H9 (cell line): Measurements from ENCODE around the gene MYO7A. TPM values are rescaled to one million over a fixed set of nuclear protein-coding genes. Genes with fewer than 3 reads are reported as not detected.

ENCODE experiments used
- DNase-seq: peaks from one replicate; pipeline ENCODE4 v3.0.0-alpha.2; 2017
- H2AFZ ChIP-seq: one replicate; pipeline ENCODE4 v1.6.1; 2013; ENCODE audit warnings: mild to moderate bottlenecking, low read length, control low read depth, moderate library complexity
- H2AK5ac ChIP-seq: 2 replicates; pipeline ENCODE4 v1.6.1; 2013; ENCODE audit warnings: low read length, control low read depth, mixed read lengths; ENCODE audit not compliant: insufficient read length
- H2BK120ac ChIP-seq: one replicate; pipeline ENCODE4 v1.6.1; 2013; ENCODE audit warnings: low read depth, mild to moderate bottlenecking, low read length, control low read depth, inconsistent platforms; ENCODE audit not compliant: poor library complexity, severe bottlenecking
- H2BK12ac ChIP-seq: 2 replicates; pipeline ENCODE4 v1.6.1; 2013; ENCODE audit warnings: low read length, control low read depth, mixed read lengths, low read depth; ENCODE audit not compliant: insufficient read length
- H2BK15ac ChIP-seq: 2 replicates; pipeline ENCODE4 v1.6.1; 2013; ENCODE audit warnings: low read depth, low read length, control low read depth
- H2BK20ac ChIP-seq: one replicate; pipeline ENCODE4 v1.6.1; 2013; ENCODE audit warnings: low read depth, mild to moderate bottlenecking, low read length, control low read depth, inconsistent platforms; ENCODE audit not compliant: poor library complexity, severe bottlenecking
- H2BK5ac ChIP-seq: 2 replicates; pipeline ENCODE4 v1.6.1; 2013; ENCODE audit warnings: low read length, control low read depth, mixed read lengths; ENCODE audit not compliant: insufficient read length
- H3K14ac ChIP-seq: 2 replicates; pipeline ENCODE4 v1.6.1; 2013; ENCODE audit warnings: low read length, control low read depth; ENCODE audit not compliant: insufficient read depth
- H3K18ac ChIP-seq: 2 replicates; pipeline ENCODE4 v1.6.1; 2013; ENCODE audit warnings: low read depth, mild to moderate bottlenecking, mixed read lengths, low read length, control low read depth; ENCODE audit not compliant: insufficient read length
- H3K23ac ChIP-seq: 2 replicates; pipeline ENCODE4 v1.6.1; 2013; ENCODE audit warnings: low read length, control low read depth, mixed read lengths, low read depth; ENCODE audit not compliant: insufficient read length
- H3K23me2 ChIP-seq: 2 replicates; pipeline ENCODE4 v1.6.1; 2013; ENCODE audit warnings: low read depth, mild to moderate bottlenecking, mixed read lengths, low read length, control low read depth; ENCODE audit not compliant: insufficient read length, poor library complexity, severe bottlenecking
- H3K27ac ChIP-seq: 2 replicates; pipeline ENCODE4 v1.5.1; 2013; ENCODE audit warnings: low read length, control low read depth, mixed read lengths, low read depth; ENCODE audit not compliant: insufficient read length
- H3K27me3 ChIP-seq: 2 replicates; pipeline ENCODE4 v1.6.1; 2013; ENCODE audit warnings: low read length, control low read depth, inconsistent platforms; ENCODE audit not compliant: insufficient read depth
- H3K4ac ChIP-seq: 2 replicates; pipeline ENCODE4 v1.6.1; 2013; ENCODE audit warnings: low read depth, mild to moderate bottlenecking, control low read depth, inconsistent platforms, low read length, moderate library complexity
- H3K4me1 ChIP-seq: 2 replicates; pipeline ENCODE4 v1.6.1; 2013; ENCODE audit warnings: low read length, control low read depth, inconsistent platforms; ENCODE audit not compliant: insufficient read depth
- H3K4me2 ChIP-seq: 2 replicates; pipeline ENCODE4 v1.6.1; 2013; ENCODE audit warnings: low read length, control low read depth, mixed read lengths; ENCODE audit not compliant: insufficient read length, insufficient read depth
- H3K56ac ChIP-seq: 2 replicates; pipeline ENCODE4 v1.6.1; 2013; ENCODE audit warnings: low read depth, mild to moderate bottlenecking, mixed read lengths, low read length, control low read depth; ENCODE audit not compliant: insufficient read length
- H3K79me1 ChIP-seq: 2 replicates; pipeline ENCODE4 v1.6.1; 2013; ENCODE audit warnings: low read depth, mild to moderate bottlenecking, moderate library complexity, low read length, control low read depth, inconsistent platforms; ENCODE audit not compliant: insufficient read depth, poor library complexity, severe bottlenecking
- H3K79me2 ChIP-seq: 2 replicates; pipeline ENCODE4 v1.6.1; 2013; ENCODE audit warnings: low read length, control low read depth, inconsistent platforms; ENCODE audit not compliant: insufficient read depth
- H3K9ac ChIP-seq: 2 replicates; pipeline ENCODE4 v1.6.1; 2013; ENCODE audit warnings: low read length, control low read depth, mixed read lengths; ENCODE audit not compliant: insufficient read length; ENCODE audit errors: extremely low read depth
- H3K9me3 ChIP-seq: one replicate; pipeline ENCODE4 v1.6.1; 2013; ENCODE audit warnings: low read depth, low read length, inconsistent platforms; ENCODE audit not compliant: control insufficient read depth
- H3T11ph ChIP-seq: one replicate; pipeline ENCODE4 v1.6.1; 2013; ENCODE audit warnings: mild to moderate bottlenecking, low read length, control low read depth, inconsistent platforms
- H4K20me1 ChIP-seq: one replicate; pipeline ENCODE4 v1.6.1; 2013; ENCODE audit not compliant: control insufficient read depth, insufficient read length, insufficient read depth
- H4K5ac ChIP-seq: 2 replicates; pipeline ENCODE4 v1.6.1; 2013; ENCODE audit warnings: low read depth, mild to moderate bottlenecking, mixed read lengths, low read length, control low read depth; ENCODE audit not compliant: insufficient read length
- H4K8ac ChIP-seq: replicated peaks from 2 replicates; pipeline ENCODE4 v1.6.1; 2013; ENCODE audit warnings: low read length, control low read depth, mixed read lengths, low read depth; ENCODE audit not compliant: insufficient read length
- H4K91ac ChIP-seq: 2 replicates; pipeline ENCODE4 v1.6.1; 2013; ENCODE audit warnings: low read depth, mild to moderate bottlenecking, moderate library complexity, mixed read lengths, low read length, control low read depth; ENCODE audit not compliant: insufficient read length
- H3K27ac Mint-ChIP-seq, 3 experiments: 2 replicates in 2 of 3; 3 replicates in 1 of 3; pipeline ENCODE4 v1.8.0; 2020 to 2021; ENCODE audit warnings: mixed read lengths in 3 of 3, mild to moderate bottlenecking in 1 of 3, moderate library complexity in 1 of 3
- H3K27me3 Mint-ChIP-seq: 2 replicates; pipeline ENCODE4 v1.8.0; 2021; ENCODE audit warnings: low read depth, mild to moderate bottlenecking, moderate library complexity, mixed read lengths
- H3K36me3 Mint-ChIP-seq, 3 experiments: 2 replicates in 2 of 3; 3 replicates in 1 of 3; pipeline ENCODE4 v1.8.0; 2020 to 2021; ENCODE audit warnings: low read depth in 3 of 3, mixed read lengths in 3 of 3; ENCODE audit not compliant: insufficient read depth in 1 of 3
- H3K4me1 Mint-ChIP-seq, 2 experiments: 2 replicates each; pipeline ENCODE4 v1.8.0; 2020; ENCODE audit warnings: mixed read lengths in 2 of 2
- H3K4me3 Mint-ChIP-seq, 2 experiments: 2 replicates in 1 of 2; 3 replicates in 1 of 2; pipeline ENCODE4 v1.8.0; 2020 to 2021; ENCODE audit warnings: mild to moderate bottlenecking in 2 of 2, mixed read lengths in 2 of 2, moderate library complexity in 1 of 2
- H3K9me3 Mint-ChIP-seq, 2 experiments: 2 replicates in 1 of 2; 3 replicates in 1 of 2; pipeline ENCODE4 v1.8.0; 2020; ENCODE audit warnings: mild to moderate bottlenecking in 2 of 2, mixed read lengths in 2 of 2, moderate library complexity in 1 of 2
- CTCF ChIP-seq: fragments of 200-600 bp; sonication (generic); conservative IDR thresholded peaks from 3 replicates; pipeline ENCODE4 v1.8.0; 2021; ENCODE audit warnings: antibody characterized with exemption, mild to moderate bottlenecking
- WGBS: extraction: QIAGEN DNeasy Blood & Tissue Kit; methylation state at CpG from one replicate; pipeline ENCODE4 v1.1.7; 2013; ENCODE audit warnings: missing lambda C conversion rate, low lambda C conversion rate, mixed read lengths; ENCODE audit not compliant: insufficient read length; ENCODE audit errors: extremely low coverage; 5-methylcytosine and 5-hydroxymethylcytosine counted together
- total RNA-seq: library from RNA; stranded (reverse); gene quantifications from 2 replicates; pipeline ENCODE4 v1.2.1, GENCODE V29; 2021

The MYO7A gene
- total RNA-seq, 1 experiment from 2014 or later, result 1.6 TPM

GRCh38 chr11:77189588-77190210, 61.7 kb downstream of the MYO7A start:
- Histone ChIP-seq H4K8ac (no peak overlapping the region), H2BK20ac (no peak overlapping the region), H3T11ph (no peak overlapping the region), H3K4ac (no peak overlapping the region), H3K27ac (no peak overlapping the region), H3K79me2 (no peaks in the 10 kb centered on the region), H3K56ac (no peak overlapping the region), H2AFZ (no peak overlapping the region), H4K5ac (no peak overlapping the region), H3K4me2 (no peak overlapping the region), H3K23ac (no peak overlapping the region), H3K23me2 (no peaks in the 10 kb centered on the region), H3K14ac (no peak overlapping the region), H3K4me1 (peaks cover 2% of the 10 kb centered on the region; the same call in 1 of the 2 replicates), H2BK15ac (no peak overlapping the region), H2AK5ac (no peak overlapping the region), H3K79me1 (no peaks in the 10 kb centered on the region), H2BK120ac (no peak overlapping the region), H3K27me3 (no peaks in the 10 kb centered on the region), H4K91ac (no peak overlapping the region), H2BK5ac (no peak overlapping the region), H3K9ac (no peak overlapping the region), H4K20me1 (peaks cover 4% of the 10 kb centered on the region), H3K9me3 (no peaks in the 10 kb centered on the region), H3K18ac (no peak overlapping the region), H2BK12ac (no peak overlapping the region)
- H3K27ac Mint-ChIP-seq, result no peak overlapping the region
- H3K27me3 Mint-ChIP-seq, result no peaks in the 10 kb centered on the region
- H3K4me1 Mint-ChIP-seq, result peaks cover 8 to 10% of the 10 kb centered on the region in 2 experiments
- DNase-seq, result no peak
- no CpG with 5 or more reads among the region's 28 CpGs for WGBS
- no peak for TF ChIP-seq CTCF
- H3K36me3 Mint-ChIP-seq, result no peaks in the 10 kb centered on the region
- H3K9me3 Mint-ChIP-seq, result no peaks in the 10 kb centered on the region
- H3K4me3 Mint-ChIP-seq, result no peak overlapping the region
